CD4-positive, CD25-positive, alpha-beta regulatory T cell (primary cell): ENCODE data around the gene RNF144A. TPM values are rescaled to one million over a fixed set of nuclear protein-coding genes. Genes with fewer than 3 reads are reported as not detected.

Experiments
- ATAC-seq, 2 donors: fragments of 150-1000 bp; cut with Tn5 transposase; one replicate each; pipeline ENCODE4 v1.10.0; 2021; ENCODE audit warnings: low read depth in 2 of 2, moderate number of reproducible peaks in 2 of 2, moderate library complexity in 1 of 2
- DNase-seq, 3 donors: peaks; one replicate each; pipeline versions ENCODE4 v3.0.0 to v3.0.0-alpha.2; 2012 to 2022; ENCODE audit warnings: mixed read lengths in 1 of 3
- H3K27ac ChIP-seq: one replicate; pipeline ENCODE4 v1.7.0; 2013; ENCODE audit warnings: mild to moderate bottlenecking, low read length; ENCODE audit not compliant: insufficient read depth, poor library complexity, severe bottlenecking
- H3K27me3 ChIP-seq: one replicate; pipeline ENCODE4 v1.7.0; 2013; ENCODE audit warnings: low read length; ENCODE audit not compliant: control insufficient read depth, insufficient read depth
- H3K36me3 ChIP-seq: one replicate; pipeline ENCODE4 v1.7.0; 2013; ENCODE audit warnings: mild to moderate bottlenecking, low read length, moderate library complexity; ENCODE audit not compliant: control insufficient read depth, insufficient read depth
- H3K4me1 ChIP-seq: 2 replicates; pipeline ENCODE4 v1.7.0; 2013; ENCODE audit warnings: mild to moderate bottlenecking, low read length; ENCODE audit not compliant: insufficient read depth, control insufficient read depth, poor library complexity, severe bottlenecking
- H3K4me3 ChIP-seq: one replicate; pipeline ENCODE4 v1.7.0; 2013; ENCODE audit warnings: low read depth, mild to moderate bottlenecking, low read length, moderate library complexity
- H3K9me3 ChIP-seq, 2 experiments: 1 replicate in 1 of 2; 2 replicates in 1 of 2; pipeline ENCODE4 v1.7.0; 2013; ENCODE audit warnings: low read length in 2 of 2, mild to moderate bottlenecking in 1 of 2, moderate library complexity in 1 of 2; ENCODE audit not compliant: control insufficient read depth in 2 of 2
- H3K27ac Mint-ChIP-seq, 3 donors: one replicate each; pipeline ENCODE4 v1.8.0; 2020 to 2022; ENCODE audit warnings: mild to moderate bottlenecking in 3 of 3, mixed read lengths in 3 of 3, moderate library complexity in 2 of 3
- H3K27me3 Mint-ChIP-seq: one replicate; pipeline ENCODE4 v1.8.0; 2022; ENCODE audit warnings: mild to moderate bottlenecking, mixed read lengths
- H3K36me3 Mint-ChIP-seq: one replicate; pipeline ENCODE4 v1.8.0; 2020; ENCODE audit warnings: mixed read lengths
- H3K4me1 Mint-ChIP-seq, 4 donors: one replicate each; pipeline ENCODE4 v1.8.0; 2020 to 2022; ENCODE audit warnings: mixed read lengths in 4 of 4, mild to moderate bottlenecking in 1 of 4
- H3K4me3 Mint-ChIP-seq, 4 donors: one replicate each; pipeline ENCODE4 v1.8.0; 2020 to 2022; ENCODE audit warnings: mild to moderate bottlenecking in 4 of 4, mixed read lengths in 4 of 4, moderate library complexity in 3 of 4
- H3K9me3 Mint-ChIP-seq, 7 donors: one replicate each; pipeline ENCODE4 v1.8.0; 2020 to 2022; ENCODE audit warnings: mixed read lengths in 7 of 7, mild to moderate bottlenecking in 3 of 7, moderate library complexity in 2 of 7
- polyA plus RNA-seq, 4 donors: library from polyadenylated mRNA; unstranded; fragments of 300-500 nt; fragmentation: Illumina TruSeq; gene quantifications; one replicate each; pipeline ENCODE4 v1.2.3, GENCODE V29; 2021
- total RNA-seq: library from RNA; stranded (reverse); gene quantifications from one replicate; pipeline ENCODE4 v1.2.3, GENCODE V29; 2022

RNF144A gene
- total and polyA plus RNA-seq, 5 donors from 2014 or later = 4.8 to 11.4 (median 8.3) TPM

DNA sequence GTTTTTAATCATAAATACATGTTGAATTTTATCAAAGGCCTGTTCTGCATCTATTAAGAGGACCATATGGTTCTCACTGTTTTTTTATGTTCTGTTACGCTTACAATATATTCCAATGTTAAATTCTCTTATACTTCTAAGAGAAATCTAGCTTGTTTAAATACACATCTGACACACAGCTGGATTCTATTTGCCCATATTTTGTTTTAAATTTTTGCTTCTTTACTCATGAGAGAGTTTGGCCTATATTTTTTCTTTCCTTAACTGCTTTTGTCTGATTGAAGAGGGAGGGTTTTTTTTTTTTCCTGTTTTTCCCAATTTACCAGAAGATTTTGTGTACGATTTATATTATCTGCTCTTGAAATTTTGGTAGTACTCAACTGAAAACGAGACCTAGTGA lies 34.9 kb downstream of the RNF144A start:
- no peak overlapping the region for H3K27ac Mint-ChIP-seq
- H3K9me3 Mint-ChIP-seq = no peaks in the 10 kb centered on the region
- peaks cover 6% of the 10 kb centered on the region for H3K36me3 Mint-ChIP-seq

DNA sequence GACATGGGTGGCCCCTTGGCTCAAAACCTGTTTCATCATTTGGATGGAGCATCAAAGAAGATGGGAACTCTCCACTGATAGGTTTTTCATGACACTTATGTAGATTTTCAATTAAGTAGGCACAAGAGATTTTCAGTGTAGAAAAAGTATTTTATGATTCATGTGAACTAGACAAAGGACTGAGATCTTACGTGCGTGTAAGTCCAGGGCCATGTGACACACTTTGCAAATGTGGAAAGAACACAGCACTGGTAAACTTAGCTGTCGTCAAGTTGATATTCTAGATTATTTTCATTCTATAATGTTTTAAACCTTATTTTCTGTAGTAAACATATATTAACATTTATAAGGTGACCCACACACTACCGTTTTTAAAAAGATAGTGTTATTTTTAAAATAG lies 37.4 kb downstream of the RNF144A start:
- no peaks in the 10 kb centered on the region for H3K4me1 ChIP-seq
- H3K27me3 ChIP-seq = no peaks in the 10 kb centered on the region
- no peak overlapping the region for H3K4me3 ChIP-seq
- DNase-seq (no peak), ATAC-seq (no peak)
- no peaks in the 10 kb centered on the region for H3K36me3 ChIP-seq
- Mint-ChIP-seq H3K4me1 (peaks cover 0 to 34% (median 11%) of the 10 kb centered on the region in 4 donors), H3K27me3 (no peaks in the 10 kb centered on the region), H3K9me3 (no peaks in the 10 kb centered on the region), H3K27ac (peak overlapping the region in 1 of 3 donors; percentile 48), H3K4me3 (no peak overlapping the region), H3K36me3 (peaks cover 6% of the 10 kb centered on the region)
- no peak overlapping the region for H3K27ac ChIP-seq
- no peaks in the 10 kb centered on the region for H3K9me3 ChIP-seq

More for the DNA sequence above, 34.9 kb downstream of the RNF144A start:
- no peaks in the 10 kb centered on the region for H3K27me3 ChIP-seq
- Mint-ChIP-seq H3K4me1 (peaks cover 0 to 32% (median 9%) of the 10 kb centered on the region in 4 donors), H3K27me3 (no peaks in the 10 kb centered on the region), H3K4me3 (no peak overlapping the region)
- no peaks in the 10 kb centered on the region for H3K36me3 ChIP-seq
- no peak overlapping the region for H3K4me3 ChIP-seq
- ATAC-seq (no peak), DNase-seq (no peak)
- no peaks in the 10 kb centered on the region for H3K4me1 ChIP-seq
- H3K9me3 ChIP-seq = no peaks in the 10 kb centered on the region
- no peak overlapping the region for H3K27ac ChIP-seq

DNA sequence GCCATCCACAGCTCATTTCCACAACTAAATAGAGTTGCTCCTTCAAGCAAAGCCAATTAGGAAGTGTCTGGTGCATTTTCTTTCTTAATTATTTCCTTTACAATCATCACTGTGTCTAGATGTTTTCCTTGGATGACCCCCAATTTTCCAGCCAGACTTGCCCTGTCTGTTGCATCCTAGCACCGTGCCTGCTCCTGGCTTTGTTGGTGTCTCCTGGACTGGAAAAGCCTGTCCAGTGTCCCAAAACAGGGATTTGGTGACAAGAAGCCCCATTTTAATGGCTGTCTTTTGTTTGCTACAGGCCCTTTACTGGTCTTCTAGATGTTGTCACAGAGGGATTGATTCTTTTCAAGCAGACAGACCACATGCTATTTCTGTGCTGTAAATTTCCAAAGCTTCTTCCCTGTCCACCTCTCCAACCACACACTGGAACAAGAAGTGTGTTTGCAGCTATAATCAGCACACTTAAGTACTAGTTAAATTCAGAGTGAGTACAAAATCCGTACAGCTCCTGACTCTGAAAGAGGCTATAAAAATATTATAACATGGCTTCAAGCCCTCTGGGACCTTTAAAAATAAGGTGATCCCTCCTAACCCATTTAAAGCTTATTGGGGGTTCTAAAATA lies 38.4 kb downstream of the RNF144A start:
- DNase-seq (no peak), ATAC-seq (no peak)
- H3K9me3 Mint-ChIP-seq = no peaks in the 10 kb centered on the region
- Histone ChIP-seq H3K4me1 (no peaks in the 10 kb centered on the region), H3K27ac (no peak overlapping the region), H3K36me3 (no peaks in the 10 kb centered on the region), H3K27me3 (no peaks in the 10 kb centered on the region), H3K4me3 (no peak overlapping the region), H3K9me3 (no peaks in the 10 kb centered on the region)
- no peaks in the 10 kb centered on the region for H3K27me3 Mint-ChIP-seq
- H3K27ac Mint-ChIP-seq = peak overlapping the region in 1 of 3 donors; percentile 47
- H3K4me3 Mint-ChIP-seq = no peak overlapping the region
- H3K36me3 Mint-ChIP-seq = peaks cover 6% of the 10 kb centered on the region
- peaks cover 0 to 40% (median 12%) of the 10 kb centered on the region in 4 donors for H3K4me1 Mint-ChIP-seq

DNA sequence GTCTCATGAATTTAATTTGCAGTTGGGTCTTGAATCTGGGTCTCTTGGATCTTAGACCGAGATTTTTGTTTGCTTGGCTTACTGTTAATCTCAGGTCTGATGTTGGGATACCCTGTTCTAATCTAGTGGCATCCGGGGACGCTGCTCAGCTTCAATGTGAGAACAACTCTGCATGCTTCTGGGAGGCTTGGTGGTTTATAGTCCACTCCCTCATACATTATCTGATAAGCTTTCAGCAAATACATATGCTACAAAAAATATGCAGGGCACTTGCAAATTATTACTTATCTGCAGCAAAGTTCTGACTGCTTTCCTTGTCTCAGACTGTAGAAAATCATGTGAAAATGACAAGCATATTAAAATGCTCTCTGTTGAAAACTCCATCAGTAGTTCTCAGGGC lies 39.4 kb downstream of the RNF144A start:
- Mint-ChIP-seq H3K4me1 (peaks cover 0 to 37% (median 12%) of the 10 kb centered on the region in 4 donors), H3K4me3 (no peak overlapping the region)
- H3K9me3 ChIP-seq = no peaks in the 10 kb centered on the region

DNA sequence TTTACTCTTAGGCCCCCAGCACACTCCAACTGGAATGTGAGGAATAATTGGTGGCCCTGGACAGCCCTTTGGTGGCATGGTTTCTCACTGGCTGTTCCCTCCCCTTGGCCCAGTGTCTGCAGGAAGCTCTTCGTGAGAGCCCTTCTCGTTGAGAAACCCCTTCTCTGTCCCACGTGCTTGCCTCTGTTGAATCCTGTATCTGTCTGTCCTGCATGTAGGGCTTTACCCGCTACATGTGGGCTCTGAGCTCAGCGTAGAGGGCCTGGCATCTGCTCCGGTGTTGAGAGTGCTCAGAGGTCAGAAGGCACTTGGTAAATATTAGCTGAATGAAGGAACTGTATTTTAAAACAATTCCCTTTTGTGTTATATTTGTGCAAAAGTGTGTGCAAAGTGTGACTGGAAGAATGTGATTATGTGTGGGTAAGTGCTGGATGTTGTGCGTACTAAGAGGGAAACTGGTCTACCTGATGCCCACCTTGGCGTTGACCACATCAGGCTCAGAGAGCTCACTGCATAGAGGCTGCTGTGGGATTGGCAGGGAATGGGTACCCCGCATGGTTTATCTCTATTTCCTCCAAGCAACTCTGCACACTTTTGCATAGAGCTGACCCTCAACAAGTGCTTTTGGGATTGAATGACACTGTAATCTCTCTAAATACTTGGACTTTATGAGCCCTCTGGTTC lies 40.0 kb downstream of the RNF144A start:
- Mint-ChIP-seq H3K27ac (peak overlapping the region in 1 of 3 donors; percentile 32), H3K4me3 (no peak overlapping the region), H3K36me3 (peaks cover 9% of the 10 kb centered on the region), H3K27me3 (no peaks in the 10 kb centered on the region), H3K9me3 (peaks cover 0 to 2% (median 0%) of the 10 kb centered on the region in 7 donors), H3K4me1 (peaks cover 0 to 35% (median 14%) of the 10 kb centered on the region in 4 donors)
- no peaks in the 10 kb centered on the region for H3K36me3 ChIP-seq
- no peaks in the 10 kb centered on the region for H3K9me3 ChIP-seq
- no peak overlapping the region for H3K4me3 ChIP-seq
- no peaks in the 10 kb centered on the region for H3K27me3 ChIP-seq
- DNase-seq = no peak
- no peaks in the 10 kb centered on the region for H3K4me1 ChIP-seq
- H3K27ac ChIP-seq = no peak overlapping the region
- ATAC-seq = no peak

More for the DNA sequence above, 39.4 kb downstream of the RNF144A start:
- DNase-seq (no peak), ATAC-seq (no peak)
- no peak overlapping the region for H3K4me3 ChIP-seq
- Mint-ChIP-seq H3K27me3 (no peaks in the 10 kb centered on the region), H3K9me3 (no peaks in the 10 kb centered on the region), H3K27ac (peak overlapping the region in 2 of 3 donors; percentile 14 to 32), H3K36me3 (peaks cover 7% of the 10 kb centered on the region)
- no peaks in the 10 kb centered on the region for H3K4me1 ChIP-seq
- no peaks in the 10 kb centered on the region for H3K36me3 ChIP-seq
- no peaks in the 10 kb centered on the region for H3K27me3 ChIP-seq
- no peak overlapping the region for H3K27ac ChIP-seq

- Histone ChIP-seq H3K4me3 (no peak overlapping the region), H3K9me3 (no peaks in the 10 kb centered on the region), H3K36me3 (no peaks in the 10 kb centered on the region), H3K27ac (no peak overlapping the region), H3K4me1 (no peaks in the 10 kb centered on the region), H3K27me3 (no peaks in the 10 kb centered on the region)
- Mint-ChIP-seq H3K27me3 (no peaks in the 10 kb centered on the region), H3K4me3 (no peak overlapping the region), H3K4me1 (peaks cover 0 to 34% (median 17%) of the 10 kb centered on the region in 4 donors), H3K9me3 (peaks cover 0 to 2% (median 0%) of the 10 kb centered on the region in 7 donors), H3K27ac (peak overlapping the region in 1 of 3 donors; percentile 25), H3K36me3 (peaks cover 7% of the 10 kb centered on the region)
- ATAC-seq (no peak), DNase-seq (no peak)
These were observed 40.9 kb downstream of the RNF144A start for GRCh38 chr2:6957910-6958615.

DNA sequence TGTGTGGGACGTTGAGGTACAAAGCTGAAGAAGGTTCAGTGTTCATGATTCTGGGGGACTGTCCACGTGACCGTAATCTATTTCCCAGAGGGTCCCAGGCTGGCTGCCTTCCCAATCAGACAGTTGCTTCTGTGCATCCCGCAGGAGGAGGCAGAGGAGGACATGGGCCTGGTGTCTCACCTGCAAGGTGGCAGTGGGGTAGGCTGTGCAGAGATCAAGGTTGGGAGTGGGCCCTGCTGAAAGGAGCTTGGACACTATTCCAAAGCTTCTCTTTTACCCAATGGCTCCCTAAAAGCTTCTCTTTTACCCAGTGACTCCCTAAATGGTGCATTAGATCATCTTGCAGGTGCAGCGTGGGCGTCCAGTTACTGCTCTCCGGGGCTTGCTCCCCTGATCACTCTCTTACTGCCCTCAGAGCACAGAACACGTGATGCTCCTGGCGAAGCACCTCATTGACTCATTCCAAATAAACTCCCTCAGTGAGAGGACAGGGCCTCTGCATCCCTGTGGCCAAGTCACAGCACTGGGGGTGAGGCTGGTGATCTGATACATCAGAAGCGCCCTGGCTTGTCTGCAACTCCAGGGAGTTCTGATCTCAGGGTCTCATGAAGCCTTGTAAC lies 41.5 kb downstream of the RNF144A start:
- H3K27me3 ChIP-seq = no peaks in the 10 kb centered on the region
- no peaks in the 10 kb centered on the region for H3K9me3 ChIP-seq
- Mint-ChIP-seq H3K36me3 (peaks cover 5% of the 10 kb centered on the region), H3K4me3 (no peak overlapping the region), H3K4me1 (peaks cover 0 to 38% (median 17%) of the 10 kb centered on the region in 4 donors), H3K9me3 (peaks cover 0 to 2% (median 0%) of the 10 kb centered on the region in 7 donors), H3K27ac (peak overlapping the region in 2 of 3 donors; percentile 1 to 8), H3K27me3 (no peaks in the 10 kb centered on the region)
- no peak overlapping the region for H3K27ac ChIP-seq
- H3K4me3 ChIP-seq = no peak overlapping the region
- ATAC-seq (no peak), DNase-seq (no peak)
- no peaks in the 10 kb centered on the region for H3K36me3 ChIP-seq
- H3K4me1 ChIP-seq = no peaks in the 10 kb centered on the region
